GM18868 (cell line): ENCODE measurements around the gene VSIR.

Experiments used
- ATAC-seq: cut with Tn5 transposase; IDR thresholded peaks from one replicate; pipeline ENCODE4 v1.9.1; 2021; ENCODE audit warnings: mild to moderate bottlenecking, moderate library complexity; ENCODE audit not compliant: unreplicated experiment

VSIR gene

GRCh38 chr10:71716426-71716825 is 56.9 kb downstream of the VSIR start:
- no peak for ATAC-seq

GRCh38 chr10:71715860-71716259 is 57.5 kb downstream of the VSIR start:
- ATAC-seq = no peak

- ATAC-seq = no peak
These were observed 58.3 kb downstream of the VSIR start for GRCh38 chr10:71715026-71715425.

- ATAC-seq = no peak
These were observed 58.7 kb downstream of the VSIR start for GRCh38 chr10:71714592-71714991.

- ATAC-seq = no peak
These were observed 59.3 kb downstream of the VSIR start for GRCh38 chr10:71714031-71714410.

GRCh38 chr10:71713135-71714030 is 59.9 kb downstream of the VSIR start:
- ATAC-seq = no peak

GRCh38 chr10:71712572-71713134 is 60.7 kb downstream of the VSIR start:
- no peak for ATAC-seq

- no peak for ATAC-seq
These were observed 61.1 kb downstream of the VSIR start for GRCh38 chr10:71712170-71712569.

GRCh38 chr10:71711052-71711623 is 62.2 kb downstream of the VSIR start:
- no peak for ATAC-seq

GRCh38 chr10:71710519-71710918 is 62.8 kb downstream of the VSIR start:
- ATAC-seq = no peak

- ATAC-seq = peak; percentile 64
These were observed 64.1 kb downstream of the VSIR start for GRCh38 chr10:71708897-71709882.

GRCh38 chr10:71708301-71708703 is 65.0 kb downstream of the VSIR start:
- ATAC-seq = no peak

GRCh38 chr10:71707240-71707789 is 66.0 kb downstream of the VSIR start:
- ATAC-seq = no peak

GRCh38 chr10:71706216-71707121 is 66.9 kb downstream of the VSIR start:
- no peak for ATAC-seq

- no peak for ATAC-seq
These were observed 67.7 kb downstream of the VSIR start for GRCh38 chr10:71705582-71705981.

- ATAC-seq = no peak
These were observed 68.5 kb downstream of the VSIR start for GRCh38 chr10:71704816-71705215.

GRCh38 chr10:71703577-71703976 is 69.7 kb downstream of the VSIR start:
- no peak for ATAC-seq

- ATAC-seq = no peak
These were observed 71.7 kb downstream of the VSIR start for GRCh38 chr10:71701496-71702132.

GRCh38 chr10:71700731-71701368 is 72.5 kb downstream of the VSIR start:
- no peak for ATAC-seq
